HG03066 (cell line): ENCODE results near the gene UNC13A.

ENCODE experiments used
- ATAC-seq: cut with Tn5 transposase; IDR thresholded peaks from one replicate; pipeline ENCODE4 v1.9.1; 2021; ENCODE audit warnings: low read depth; ENCODE audit not compliant: unreplicated experiment

UNC13A gene

GRCh38 chr19:17632577-17632976 is 55.6 kb downstream of the UNC13A start:
- no peak for ATAC-seq

- no peak for ATAC-seq
These were observed 58.4 kb downstream of the UNC13A start for GRCh38 chr19:17629760-17630159.

- no peak for ATAC-seq
These were observed 60.2 kb downstream of the UNC13A start for GRCh38 chr19:17627921-17628320.

GRCh38 chr19:17627161-17627560 is 61.0 kb downstream of the UNC13A start:
- no peak for ATAC-seq

GRCh38 chr19:17626456-17627015 is 61.6 kb downstream of the UNC13A start:
- no peak for ATAC-seq

GRCh38 chr19:17625980-17626379 is 62.2 kb downstream of the UNC13A start:
- no peak for ATAC-seq

- no peak for ATAC-seq
These were observed 63.1 kb downstream of the UNC13A start for GRCh38 chr19:17625043-17625442.

- no peak for ATAC-seq
These were observed 63.7 kb downstream of the UNC13A start for GRCh38 chr19:17624314-17624991.

GRCh38 chr19:17623224-17623935 is 64.8 kb downstream of the UNC13A start:
- ATAC-seq, result no peak

- no peak for ATAC-seq
These were observed 67.5 kb downstream of the UNC13A start for GRCh38 chr19:17620696-17621095.

- ATAC-seq, result no peak
These were observed 69.2 kb downstream of the UNC13A start for GRCh38 chr19:17618936-17619335.

GRCh38 chr19:17618281-17618903 is 69.8 kb downstream of the UNC13A start:
- ATAC-seq, result no peak

GRCh38 chr19:17617807-17618192 is 70.4 kb downstream of the UNC13A start:
- no peak for ATAC-seq

GRCh38 chr19:17616961-17617806 is 71.0 kb downstream of the UNC13A start:
- no peak for ATAC-seq

GRCh38 chr19:17616686-17616960 is 71.5 kb downstream of the UNC13A start:
- ATAC-seq, result no peak

- no peak for ATAC-seq
These were observed 72.1 kb downstream of the UNC13A start for GRCh38 chr19:17615889-17616685.

- ATAC-seq, result no peak
These were observed 73.7 kb downstream of the UNC13A start for GRCh38 chr19:17614476-17614875.

GRCh38 chr19:17611462-17612244 is 76.5 kb downstream of the UNC13A start:
- no peak for ATAC-seq

GRCh38 chr19:17610384-17610783 is 77.8 kb downstream of the UNC13A start:
- no peak for ATAC-seq
